Measurements from ENCODE around the gene BRPF1. TPM values are rescaled to one million over a fixed set of nuclear protein-coding genes. Genes with fewer than 3 reads are reported as not detected.

Gene BRPF1
- total RNA-seq, 1 experiment from 2014 or later, result 21.4 TPM

DNA sequence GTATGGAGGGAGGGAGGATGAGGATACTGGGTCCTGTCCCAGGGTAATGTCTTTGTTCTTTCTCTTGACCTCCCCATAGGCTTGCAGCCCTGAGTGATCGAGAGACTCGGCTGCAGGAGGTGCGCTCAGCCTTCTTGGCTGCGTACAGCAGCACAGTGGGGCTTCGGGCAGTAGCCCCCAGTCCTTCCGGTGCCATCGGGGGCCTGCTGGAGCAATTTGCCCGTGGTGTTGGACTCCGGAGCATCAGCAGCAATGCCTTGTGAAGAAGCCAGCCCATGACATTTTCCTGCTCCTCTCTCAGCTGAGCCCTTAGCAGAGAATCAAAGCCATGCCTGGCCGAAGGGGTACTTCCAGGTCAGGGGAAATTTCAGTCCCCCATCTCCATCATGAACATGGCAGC is 29.8 kb upstream of the BRPF1 start:
- intact Hi-C loops (cut with micrococcal nuclease), result no loop called here
- peaks cover 8% of the 10 kb centered on the region for H3K36me3 Mint-ChIP-seq (ENCODE audit: insufficient read depth, unreplicated experiment)
- no peaks in the 10 kb centered on the region for H3K4me1 Mint-ChIP-seq (ENCODE audit: insufficient read depth, unreplicated experiment)
- H3K4me3 Mint-ChIP-seq (ENCODE audit: unreplicated experiment), result no peak overlapping the region
- POLR2A ChIA-PET, result no interaction called here
- CTCF ChIA-PET, result interaction anchor here (2.9 kb wide), 1 partner anchor 13 kb away, joined by 13 read pairs; no protein-coding TSS in a partner anchor
- TF ChIP-seq, protein P1, sequence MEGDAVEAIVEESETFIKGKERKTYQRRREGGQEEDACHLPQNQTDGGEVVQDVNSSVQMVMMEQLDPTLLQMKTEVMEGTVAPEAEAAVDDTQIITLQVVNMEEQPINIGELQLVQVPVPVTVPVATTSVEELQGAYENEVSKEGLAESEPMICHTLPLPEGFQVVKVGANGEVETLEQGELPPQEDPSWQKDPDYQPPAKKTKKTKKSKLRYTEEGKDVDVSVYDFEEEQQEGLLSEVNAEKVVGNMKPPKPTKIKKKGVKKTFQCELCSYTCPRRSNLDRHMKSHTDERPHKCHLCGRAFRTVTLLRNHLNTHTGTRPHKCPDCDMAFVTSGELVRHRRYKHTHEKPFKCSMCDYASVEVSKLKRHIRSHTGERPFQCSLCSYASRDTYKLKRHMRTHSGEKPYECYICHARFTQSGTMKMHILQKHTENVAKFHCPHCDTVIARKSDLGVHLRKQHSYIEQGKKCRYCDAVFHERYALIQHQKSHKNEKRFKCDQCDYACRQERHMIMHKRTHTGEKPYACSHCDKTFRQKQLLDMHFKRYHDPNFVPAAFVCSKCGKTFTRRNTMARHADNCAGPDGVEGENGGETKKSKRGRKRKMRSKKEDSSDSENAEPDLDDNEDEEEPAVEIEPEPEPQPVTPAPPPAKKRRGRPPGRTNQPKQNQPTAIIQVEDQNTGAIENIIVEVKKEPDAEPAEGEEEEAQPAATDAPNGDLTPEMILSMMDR (IDR thresholded peaks at IDR 0.05; ENCODE audit: unreplicated experiment), result no peak
- no peak for DNase-seq (ENCODE audit: unreplicated experiment)
- no peak overlapping the region for H3K27ac Mint-ChIP-seq (ENCODE audit: low read depth, unreplicated experiment)
- peaks cover 11% of the 10 kb centered on the region for H3K27me3 Mint-ChIP-seq (ENCODE audit: insufficient read depth, unreplicated experiment)
- BruUV-seq (replicated peaks), result no TSS peak
- no peaks in the 10 kb centered on the region for H3K9me3 Mint-ChIP-seq (ENCODE audit: unreplicated experiment)

DNA sequence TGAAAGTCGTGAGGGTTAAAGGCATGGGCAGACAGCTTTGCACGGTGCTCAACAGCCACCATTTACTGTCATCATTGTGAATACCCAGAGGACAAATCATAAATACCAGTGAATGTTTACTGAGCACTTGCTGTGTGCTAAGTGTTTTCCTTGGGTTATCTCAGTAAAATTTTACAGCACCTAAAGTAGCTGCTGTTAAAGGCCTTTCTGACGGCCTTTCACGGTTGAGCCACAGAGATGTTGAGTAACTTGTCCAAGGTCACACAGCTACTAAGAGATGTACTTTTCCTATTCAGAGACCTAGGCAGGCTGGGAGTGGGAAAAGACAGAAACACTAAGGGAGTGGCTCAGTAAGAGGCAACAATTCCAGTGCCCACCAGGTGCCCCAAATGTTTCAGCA is 28.3 kb upstream of the BRPF1 start:
- intact Hi-C loops (cut with micrococcal nuclease), result no loop called here
- Mint-ChIP-seq H3K4me3 (ENCODE audit: unreplicated experiment) (no peak overlapping the region), H3K4me1 (ENCODE audit: insufficient read depth, unreplicated experiment) (no peaks in the 10 kb centered on the region), H3K9me3 (ENCODE audit: unreplicated experiment) (no peaks in the 10 kb centered on the region), H3K36me3 (ENCODE audit: insufficient read depth, unreplicated experiment) (no peaks in the 10 kb centered on the region), H3K27ac (ENCODE audit: low read depth, unreplicated experiment) (no peak overlapping the region), H3K27me3 (ENCODE audit: insufficient read depth, unreplicated experiment) (peaks cover 23% of the 10 kb centered on the region)
- CTCF ChIA-PET, result interaction anchor here (1.2 to 2.9 kb wide), 2 partner anchors 12 to 13 kb away, joined by 4 to 13 read pairs; no protein-coding TSS in a partner anchor
- DNase-seq (ENCODE audit: unreplicated experiment), result no peak
- POLR2A ChIA-PET, result interaction anchor here (0.6 to 0.9 kb wide), 2 partner anchors 53 to 353 kb away, joined by 3 read pairs; partner anchors contain the start of gene MTMR14
- TF ChIP-seq, protein P1 (IDR thresholded peaks at IDR 0.05; ENCODE audit: unreplicated experiment), result no peak
- no TSS peak for BruUV-seq (replicated peaks)

DNA sequence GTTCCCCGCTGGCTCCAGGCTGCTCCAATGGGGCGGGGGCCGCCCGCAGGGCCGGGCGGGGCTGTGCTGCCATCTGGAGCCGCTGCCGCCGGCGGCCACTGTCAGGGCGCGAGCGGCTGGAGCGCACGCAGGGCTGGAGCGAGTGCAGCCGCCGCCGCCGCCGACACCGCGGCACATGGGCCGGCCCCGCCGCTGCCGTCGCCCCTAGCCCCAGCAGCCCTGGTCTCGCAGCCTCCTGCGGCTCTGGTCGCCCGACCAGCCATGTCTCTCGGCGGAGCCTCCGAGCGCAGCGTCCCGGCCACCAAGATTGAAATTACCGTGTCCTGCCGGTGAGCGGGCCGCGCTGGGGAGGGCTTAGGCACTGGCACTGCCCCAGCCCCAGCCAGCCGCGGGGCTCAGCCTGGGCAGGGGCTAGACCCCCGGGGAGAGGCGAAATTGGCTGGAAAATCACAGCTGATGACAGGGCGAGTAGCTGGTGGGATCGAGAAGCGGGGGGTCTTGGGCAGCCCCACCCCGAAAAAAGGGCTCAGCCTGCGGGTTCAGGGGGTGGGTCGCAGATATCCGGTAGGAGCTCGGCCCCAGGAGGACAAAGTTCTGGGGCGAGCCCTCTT is 27.7 kb upstream of the BRPF1 start, which contains the start of gene CPNE9:
CPNE9 (plus strand) TSS at position 98 of the 611 bp plus-strand sequence; CDS start at position 262, 164 bp downstream.
- ChIA-PET CTCF (interaction anchor here (1.2 to 2.9 kb wide), 2 partner anchors 11 to 12 kb away, joined by 4 to 13 read pairs; no protein-coding TSS in a partner anchor), POLR2A (no interaction called here)
- no peaks in the 10 kb centered on the region for H3K9me3 Mint-ChIP-seq (ENCODE audit: unreplicated experiment)
- DNase-seq (ENCODE audit: unreplicated experiment), result no peak
- H3K4me3 Mint-ChIP-seq (ENCODE audit: unreplicated experiment), result peak within 1 kb of the TSS; percentile 61
- no peaks in the 10 kb centered on the region for H3K36me3 Mint-ChIP-seq (ENCODE audit: insufficient read depth, unreplicated experiment)
- no peaks in the 10 kb centered on the region for H3K4me1 Mint-ChIP-seq (ENCODE audit: insufficient read depth, unreplicated experiment)
- TF ChIP-seq, protein P1 (IDR thresholded peaks at IDR 0.05; ENCODE audit: unreplicated experiment), result no peak
- intact Hi-C loops (cut with micrococcal nuclease), result no loop called here
- BruUV-seq (replicated peaks), result no TSS peak
- no peak within 1 kb of the TSS for H3K27ac Mint-ChIP-seq (ENCODE audit: low read depth, unreplicated experiment)
- H3K27me3 Mint-ChIP-seq (ENCODE audit: insufficient read depth, unreplicated experiment), result peaks cover 23% of the 10 kb centered on the region

DNA sequence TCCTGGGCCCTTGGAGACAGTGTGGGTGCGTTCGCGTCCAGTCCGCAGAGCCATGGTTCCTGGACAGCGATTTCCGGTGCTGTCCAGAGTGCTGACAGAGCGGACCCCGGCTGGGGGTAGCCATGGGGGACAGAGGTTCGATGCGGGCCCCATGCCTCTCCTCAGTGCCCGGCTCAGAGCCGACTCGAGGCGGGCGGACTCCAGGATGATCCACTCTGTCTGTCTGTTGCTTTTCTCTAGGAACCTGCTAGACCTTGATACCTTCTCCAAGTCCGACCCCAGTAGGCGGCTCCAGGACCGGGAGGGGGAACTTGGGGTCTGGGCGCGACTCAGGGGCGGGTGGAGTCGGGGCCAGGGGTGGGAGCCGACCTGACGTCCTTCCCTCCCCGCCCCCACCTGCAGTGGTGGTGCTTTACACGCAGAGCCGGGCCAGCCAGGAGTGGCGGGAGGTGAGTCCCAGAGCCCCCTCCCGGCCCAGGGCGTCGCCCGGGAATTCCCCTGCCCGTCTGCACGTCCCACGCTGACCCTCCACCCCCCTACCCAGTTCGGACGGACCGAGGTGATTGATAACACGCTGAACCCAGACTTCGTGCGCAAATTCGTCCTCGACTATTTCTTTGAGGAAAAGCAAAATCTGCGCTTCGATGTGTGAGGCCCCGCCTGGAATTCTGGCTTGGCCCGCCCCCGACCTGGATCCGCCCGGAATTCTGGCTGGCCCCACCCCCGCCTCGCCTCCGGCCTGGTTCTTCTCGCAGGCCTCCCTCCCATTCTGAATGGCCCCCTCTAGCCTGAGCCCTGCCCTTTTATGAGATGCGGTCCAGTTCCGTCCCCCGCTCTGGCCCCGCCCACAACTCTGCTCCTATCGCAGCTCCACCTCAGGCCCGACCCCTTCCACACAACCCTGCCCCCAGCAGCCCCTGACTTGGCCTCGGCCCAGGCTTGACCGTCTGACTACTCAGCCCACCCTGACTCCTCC is 26.9 kb upstream of the BRPF1 start:
- ChIA-PET POLR2A (no interaction called here), CTCF (no interaction called here)
- no peaks in the 10 kb centered on the region for H3K36me3 Mint-ChIP-seq (ENCODE audit: insufficient read depth, unreplicated experiment)
- BruUV-seq (replicated peaks), result no TSS peak
- no peaks in the 10 kb centered on the region for H3K9me3 Mint-ChIP-seq (ENCODE audit: unreplicated experiment)
- peaks cover 23% of the 10 kb centered on the region for H3K27me3 Mint-ChIP-seq (ENCODE audit: insufficient read depth, unreplicated experiment)
- TF ChIP-seq, protein P1 (IDR thresholded peaks at IDR 0.05; ENCODE audit: unreplicated experiment), result no peak
- peak overlapping the region; percentile 61 for H3K4me3 Mint-ChIP-seq (ENCODE audit: unreplicated experiment)
- intact Hi-C loops (cut with micrococcal nuclease), result no loop called here
- H3K4me1 Mint-ChIP-seq (ENCODE audit: insufficient read depth, unreplicated experiment), result no peaks in the 10 kb centered on the region
- no peak overlapping the region for H3K27ac Mint-ChIP-seq (ENCODE audit: low read depth, unreplicated experiment)
- peak; percentile 6 for DNase-seq (ENCODE audit: unreplicated experiment)

All from MCF 10A (cell line).